Epidermal melanocyte (primary cell): ENCODE measurements around the gene USP11.
"Not testable (repeated sequence)": the region's sequence is repeated elsewhere in the genome, so short reads cannot be mapped to it uniquely, and the experiment has no call there.

Source experiments
- DNase-seq: peaks from one replicate; pipeline ENCODE4 v3.0.0; 2011; ENCODE audit warnings: low spot score; ENCODE audit not compliant: insufficient read length

Gene USP11

GRCh38 chrX:47245156-47245555, 12.3 kb downstream of the USP11 start:
- no peak for DNase-seq

GRCh38 chrX:47247206-47247998, 14.6 kb downstream of the USP11 start:
- DNase-seq, result no peak

GRCh38 chrX:47247999-47248320, 15.2 kb downstream of the USP11 start:
- no peak for DNase-seq

DNA sequence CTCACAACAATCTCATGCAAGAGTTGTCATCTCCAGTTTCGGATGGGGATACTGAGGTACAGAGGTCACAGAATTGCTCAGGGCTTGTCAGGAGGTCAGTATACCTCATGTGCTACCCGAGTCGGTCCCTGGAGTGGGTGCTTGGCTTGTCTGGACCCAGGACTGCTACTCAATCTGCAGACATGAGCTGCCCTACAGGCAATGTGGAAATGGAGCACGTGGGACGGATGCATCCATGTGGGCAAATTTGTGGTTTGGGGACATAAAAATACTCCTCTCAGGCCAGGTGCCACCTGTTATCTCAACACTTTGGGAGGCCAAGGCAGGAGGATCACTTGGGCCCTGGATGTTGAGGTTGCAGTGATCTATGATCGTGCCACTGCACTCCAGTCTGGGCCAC, 15.8 kb downstream of the USP11 start:
- no peak for DNase-seq

GRCh38 chrX:47250017-47250347, 17.2 kb downstream of the USP11 start:
- DNase-seq, result no peak

DNA sequence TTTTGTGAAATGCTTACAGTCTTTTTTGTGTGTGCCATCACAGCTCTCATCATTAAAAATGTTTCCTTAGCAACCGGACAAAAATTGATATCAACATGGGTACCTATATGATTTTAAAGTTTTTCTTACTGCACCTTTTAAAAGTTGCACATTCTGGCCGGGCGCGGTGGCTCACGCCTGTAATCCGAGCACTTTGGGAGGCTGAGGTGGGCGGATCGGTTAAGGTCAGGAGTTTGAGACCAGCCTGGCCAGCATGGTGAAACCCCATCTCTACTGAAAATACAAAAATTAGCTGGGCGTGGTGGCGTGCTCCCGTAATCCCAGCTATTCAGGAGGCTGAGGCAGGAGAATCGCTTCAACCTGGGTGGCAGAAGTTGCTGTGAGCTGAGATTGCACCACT, 24.8 kb downstream of the USP11 start:
- not testable (repeated sequence) for DNase-seq

- no peak for DNase-seq
These were observed 31.8 kb downstream of the USP11 start for GRCh38 chrX:47264483-47265173.

- no peak for DNase-seq
These were observed 33.8 kb downstream of the USP11 start for GRCh38 chrX:47266643-47267042.

- no peak for DNase-seq
These were observed 39.2 kb downstream of the USP11 start for GRCh38 chrX:47272013-47272408.

- DNase-seq, result no peak
These were observed 40.4 kb downstream of the USP11 start for GRCh38 chrX:47273011-47273730.

GRCh38 chrX:47278691-47279090, 45.9 kb downstream of the USP11 start:
- DNase-seq, result no peak

- DNase-seq, result no peak
These were observed 50.4 kb downstream of the USP11 start for GRCh38 chrX:47283015-47283771.

GRCh38 chrX:47284616-47285015, 51.8 kb downstream of the USP11 start:
- not testable (repeated sequence) for DNase-seq

DNA sequence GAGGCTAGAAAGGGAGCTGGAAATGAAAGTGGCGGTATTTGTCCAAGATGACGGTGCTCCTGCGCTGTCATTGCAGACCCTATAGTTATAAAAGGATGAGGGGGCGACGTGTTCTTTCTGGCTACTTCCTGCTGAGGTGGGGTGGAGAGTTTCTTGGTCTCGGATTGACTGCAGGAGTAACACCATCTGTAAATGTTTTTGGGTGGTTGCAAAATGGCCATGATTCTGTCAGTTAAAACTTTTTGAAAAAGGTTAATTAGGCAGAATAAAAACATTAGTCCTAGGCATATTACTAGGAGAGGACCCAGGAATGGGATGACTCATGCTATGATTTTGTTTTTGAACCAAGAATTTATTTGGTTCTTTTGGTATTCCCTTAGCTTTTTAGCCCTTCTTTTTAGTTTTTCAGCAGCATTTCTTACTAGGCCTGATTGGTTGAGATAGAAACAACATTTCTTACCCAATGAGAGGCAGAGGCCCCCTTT, 53.1 kb downstream of the USP11 start:
- DNase-seq, result no peak

DNA sequence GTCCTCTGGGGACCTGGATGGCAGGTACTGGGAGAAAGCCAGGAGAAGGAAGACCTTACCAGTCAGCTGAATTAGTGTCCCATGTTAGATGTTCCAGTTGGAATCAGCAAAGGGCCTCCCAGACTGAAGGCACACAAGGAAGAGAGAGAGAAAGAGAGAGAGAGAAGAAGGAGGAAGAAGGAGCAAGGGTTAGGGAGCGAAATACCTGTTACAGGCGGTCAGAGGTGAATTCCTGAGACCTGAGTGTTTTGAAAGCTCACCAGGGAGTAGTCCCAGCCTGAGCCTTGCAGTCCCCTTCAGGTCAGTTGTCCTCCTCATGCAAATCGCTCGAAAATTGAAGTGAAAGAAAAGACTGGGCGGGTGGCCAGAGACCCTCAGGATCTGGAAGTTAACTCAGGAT, 60.3 kb downstream of the USP11 start:
- DNase-seq, result no peak

GRCh38 chrX:47296766-47297365, 64.1 kb downstream of the USP11 start:
- no peak for DNase-seq

DNA sequence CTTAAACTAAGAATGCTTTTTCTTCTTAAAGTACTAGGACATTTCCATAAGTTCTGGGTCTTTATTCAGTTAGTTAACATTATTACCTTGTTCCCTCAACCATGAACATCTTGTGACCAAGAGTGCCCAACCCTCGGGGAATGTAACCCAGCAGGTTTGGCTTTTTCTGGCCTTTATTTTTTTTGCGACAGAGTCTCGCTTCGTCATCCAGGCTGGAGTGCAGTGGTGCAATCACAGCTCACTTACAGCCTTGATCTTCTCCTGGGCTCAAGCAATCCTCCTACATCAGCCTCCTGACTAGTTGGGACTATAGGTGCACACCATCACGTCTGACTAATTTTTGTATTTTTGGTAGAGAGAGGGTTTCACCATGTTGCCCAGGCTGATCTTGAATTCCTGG, 65.1 kb downstream of the USP11 start:
- DNase-seq, result no peak
